Uterus (tissue), 4 donors: ENCODE results near the gene FAM216A. TPM values are rescaled to one million over a fixed set of nuclear protein-coding genes. Genes with fewer than 3 reads are reported as not detected.
"Not testable (repeated sequence)": the region's sequence is repeated elsewhere in the genome, so short reads cannot be mapped to it uniquely, and the experiment has no call there.

ENCODE experiments used
- DNase-seq, 2 donors: peaks; one replicate each; pipeline ENCODE4 v3.0.0-alpha.2; 2019 to 2020
- H3K27ac ChIP-seq, 2 donors: fragments of 200-600 bp; sonication (generic); 1 replicate in 1 of 2; 2 replicates in 1 of 2; pipeline ENCODE4 v1.5.1; 2016 to 2018
- H3K27me3 ChIP-seq, 2 donors: fragments of 200-600 bp; sonication (generic); one replicate each; pipeline ENCODE4 v1.5.1; 2018 to 2019; ENCODE audit warnings: control low read depth in 1 of 2
- H3K36me3 ChIP-seq, 2 donors: fragments of 200-600 bp; sonication (generic); one replicate each; pipeline ENCODE4 v1.5.1; 2019; ENCODE audit warnings: control low read depth in 1 of 2
- H3K4me1 ChIP-seq, 2 donors: fragments of 200-600 bp; sonication (generic); one replicate each; pipeline ENCODE4 v1.5.1; 2018 to 2019; ENCODE audit warnings: control low read depth in 1 of 2
- H3K4me3 ChIP-seq, 2 donors: fragments of 200-600 bp; sonication (generic); 1 replicate in 1 of 2; 2 replicates in 1 of 2; pipeline ENCODE4 v1.5.1; 2018 to 2019; ENCODE audit warnings: mild to moderate bottlenecking in 1 of 2
- H3K9me3 ChIP-seq, 2 donors: fragments of 200-600 bp; sonication (generic); one replicate each; pipeline ENCODE4 v1.5.1; 2019; ENCODE audit warnings: control low read depth in 1 of 2
- CTCF ChIP-seq, 4 experiments: fragments of 200-600 bp in 2 of 4; fragments of 450-650 bp in 2 of 4; sonication (generic) in 2 of 4; IDR thresholded peaks; one replicate each; pipeline ENCODE4 v1.5.1; 2016 to 2019; ENCODE audit warnings: antibody characterized with exemption in 4 of 4, mild to moderate bottlenecking in 2 of 4, moderate library complexity in 1 of 4
- POLR2A ChIP-seq, 2 donors: fragments of 450-650 bp; IDR thresholded peaks; one replicate each; pipeline ENCODE4 v1.6.1; 2016; ENCODE audit warnings: antibody characterized with exemption in 2 of 2, mild to moderate bottlenecking in 1 of 2, moderate library complexity in 1 of 2
- intact Hi-C: fragments of 100-400 bp; cut with DNase I; formaldehyde crosslinking; loops from one replicate; pipeline ENCODE4 v1.15.1; 2023; ENCODE audit warnings: low total_unique reads
- total RNA-seq, 4 donors: library from RNA; depleted of rRNA in 3 of 4; stranded (reverse); fragments of >200 nt in 3 of 4; gene quantifications; one replicate each; pipeline versions ENCODE4 v1.1.0 to v1.2.4, GENCODE V29; 2014 to 2023
- donor health status: DM: yes; HTN: yes; CAD: no.

FAM216A gene
- total RNA-seq, 4 donors from 2014 or later = 3.5 to 29.7 (median 11.2) TPM

DNA sequence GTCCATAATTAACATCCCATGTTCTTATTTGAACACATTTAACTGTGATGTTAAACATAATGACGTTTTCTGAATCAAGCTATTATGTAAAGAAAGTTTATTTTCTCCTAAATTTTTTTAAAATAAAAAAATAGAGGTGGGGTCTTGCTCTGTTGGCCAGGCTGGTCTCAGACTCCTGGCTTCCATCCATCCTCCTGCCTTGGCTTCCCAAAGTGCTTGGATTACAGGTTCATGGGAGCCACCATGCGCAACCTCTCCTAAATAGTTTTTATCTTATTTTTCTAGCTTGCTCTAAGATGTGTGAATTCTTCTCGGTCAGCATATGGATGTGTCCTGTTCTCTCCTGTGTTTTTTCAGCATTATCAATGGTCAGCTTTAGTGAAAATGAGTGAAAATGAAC lies 36.7 kb downstream of the FAM216A start:
- intact Hi-C loops = no loop called here
- H3K27me3 ChIP-seq = no peaks in the 10 kb centered on the region
- no peaks in the 10 kb centered on the region for H3K36me3 ChIP-seq
- no peak overlapping the region for H3K27ac ChIP-seq
- H3K4me1 ChIP-seq = peaks cover 0 to 4% of the 10 kb centered on the region in 2 donors
- H3K4me3 ChIP-seq = no peak overlapping the region
- no peaks in the 10 kb centered on the region for H3K9me3 ChIP-seq
- TF ChIP-seq CTCF (IDR thresholded peaks at IDR 0.05) (no peak), POLR2A (IDR thresholded peaks at IDR 0.05) (no peak)
- no peak for DNase-seq

- no peak for DNase-seq
- Histone ChIP-seq H3K27ac (no peak overlapping the region), H3K27me3 (no peaks in the 10 kb centered on the region), H3K9me3 (no peaks in the 10 kb centered on the region), H3K4me1 (no peaks in the 10 kb centered on the region), H3K4me3 (no peak overlapping the region), H3K36me3 (no peaks in the 10 kb centered on the region)
- TF ChIP-seq POLR2A (IDR thresholded peaks at IDR 0.05) (no peak), CTCF (IDR thresholded peaks at IDR 0.05) (no peak)
- intact Hi-C loops = no loop called here
These were observed 39.5 kb downstream of the FAM216A start for GRCh38 chr12:110508071-110508586.

DNA sequence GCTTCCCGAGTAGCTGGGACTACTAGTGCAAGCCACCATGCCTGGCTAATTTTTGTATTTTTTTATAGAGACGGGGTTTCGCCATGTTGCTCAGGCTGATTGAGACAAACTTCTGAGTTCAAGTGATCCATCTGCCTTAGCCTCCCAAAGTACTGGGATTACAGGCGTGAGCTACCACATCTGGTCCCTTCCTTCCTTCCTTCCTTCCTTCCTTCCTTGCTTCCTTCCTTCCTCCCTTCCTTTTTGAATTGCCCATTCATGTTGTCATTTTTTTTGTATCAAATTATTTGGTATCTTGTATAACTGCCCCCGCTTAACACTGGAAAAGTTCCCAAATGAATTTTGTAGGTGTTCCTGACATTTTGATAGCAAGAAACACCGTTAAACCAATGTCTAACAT lies 45.2 kb downstream of the FAM216A start:
- intact Hi-C loops = loop anchor here (5.0 kb wide), 1 partner anchor 88 kb away; no protein-coding TSS in a partner anchor
- no peaks in the 10 kb centered on the region for H3K4me1 ChIP-seq
- H3K27me3 ChIP-seq = no peaks in the 10 kb centered on the region
- no peak overlapping the region for H3K4me3 ChIP-seq
- TF ChIP-seq POLR2A (IDR thresholded peaks at IDR 0.05) (no peak), CTCF (IDR thresholded peaks at IDR 0.05) (no peak)
- no peak overlapping the region for H3K27ac ChIP-seq
- DNase-seq = no peak
- no peaks in the 10 kb centered on the region for H3K36me3 ChIP-seq
- no peaks in the 10 kb centered on the region for H3K9me3 ChIP-seq

- H3K27ac ChIP-seq = no peak overlapping the region
- H3K36me3 ChIP-seq = no peaks in the 10 kb centered on the region
- H3K4me1 ChIP-seq = no peaks in the 10 kb centered on the region
- intact Hi-C loops = loop anchor here (5.0 kb wide), 1 partner anchor 88 kb away; no protein-coding TSS in a partner anchor
- no peak for DNase-seq
- H3K27me3 ChIP-seq = no peaks in the 10 kb centered on the region
- no peak overlapping the region for H3K4me3 ChIP-seq
- no peaks in the 10 kb centered on the region for H3K9me3 ChIP-seq
- TF ChIP-seq CTCF (IDR thresholded peaks at IDR 0.05) = no peak
- no peak for TF ChIP-seq POLR2A (IDR thresholded peaks at IDR 0.05)
These were observed 45.7 kb downstream of the FAM216A start for GRCh38 chr12:110514363-110514762.

GRCh38 chr12:110516995-110517394 lies 48.4 kb downstream of the FAM216A start:
- no peaks in the 10 kb centered on the region for H3K36me3 ChIP-seq
- H3K27ac ChIP-seq = no peak overlapping the region
- intact Hi-C loops = no loop called here
- no peaks in the 10 kb centered on the region for H3K27me3 ChIP-seq
- H3K4me1 ChIP-seq = no peaks in the 10 kb centered on the region
- no peak for TF ChIP-seq POLR2A (IDR thresholded peaks at IDR 0.05)
- no peak overlapping the region for H3K4me3 ChIP-seq
- no peak for DNase-seq
- no peaks in the 10 kb centered on the region for H3K9me3 ChIP-seq

- DNase-seq, H3K27me3 ChIP-seq, H3K9me3 ChIP-seq, H3K4me1 ChIP-seq, H3K27ac ChIP-seq, intact Hi-C loops, H3K36me3 ChIP-seq, H3K4me3 ChIP-seq: not testable (repeated sequence)
These were observed 49.4 kb downstream of the FAM216A start for GRCh38 chr12:110518014-110518413.

- H3K9me3 ChIP-seq, H3K27ac ChIP-seq, H3K27me3 ChIP-seq, DNase-seq, intact Hi-C loops, H3K36me3 ChIP-seq, H3K4me1 ChIP-seq, H3K4me3 ChIP-seq: not testable (repeated sequence)
These were observed 52.4 kb downstream of the FAM216A start for GRCh38 chr12:110520876-110521712.
